HepG2 (cell line): ENCODE data around the gene CCDC148. TPM values are rescaled to one million over a fixed set of nuclear protein-coding genes. Genes with fewer than 3 reads are reported as not detected.

Source experiments
- ASH2L ChIP-seq: fragments of 300-600, 200-600 bp; sonication (generic); IDR thresholded peaks from 2 replicates; pipeline ENCODE4 v1.7.0; 2017; ENCODE audit warnings: low read depth, mild to moderate bottlenecking, moderate library complexity, mixed read lengths, low read length; ENCODE audit not compliant: insufficient read length
- BRF2 ChIP-seq: sonication (generic); formaldehyde crosslinking; IDR thresholded peaks from 2 replicates; pipeline ENCODE4 v1.8.1; 2022; ENCODE audit warnings: mild to moderate bottlenecking, missing genetic modification reagents
- CCDC6 ChIP-seq: sonication (generic); formaldehyde crosslinking; IDR thresholded peaks from 2 replicates; pipeline ENCODE4 v1.8.1; 2022; ENCODE audit warnings: mild to moderate bottlenecking, missing genetic modification reagents, moderate library complexity
- DMAP1 ChIP-seq: IDR thresholded peaks from 2 replicates; pipeline ENCODE4 v1.6.1; 2016
- DNMT3B ChIP-seq: conservative IDR thresholded peaks from 2 replicates; pipeline ENCODE4 v1.6.1; 2016; ENCODE audit warnings: missing biosample characterization, control low read depth
- GATAD2A ChIP-seq: IDR thresholded peaks from 2 replicates; pipeline ENCODE4 v1.6.1; 2016
- HMG20B ChIP-seq: conservative IDR thresholded peaks from 2 replicates; pipeline ENCODE4 v1.6.1; 2016; ENCODE audit warnings: missing genetic modification reagents, missing compliant biosample characterization
- HMGXB4 ChIP-seq, 2 experiments: sonication (generic) in 1 of 2; formaldehyde crosslinking in 1 of 2; IDR thresholded peaks; 2 replicates each; pipeline versions ENCODE4 v1.4.0 to v1.6.1; 2018 to 2020; ENCODE audit warnings: missing genetic modification reagents in 2 of 2, borderline replicate concordance in 1 of 2, low read depth in 1 of 2, mild to moderate bottlenecking in 1 of 2, missing biosample characterization in 1 of 2
- IRF2 ChIP-seq: IDR thresholded peaks from 2 replicates; pipeline ENCODE4 v1.6.1; 2018; ENCODE audit warnings: missing genetic modification reagents, missing compliant biosample characterization
- KMT2B ChIP-seq: IDR thresholded peaks from 2 replicates; pipeline ENCODE4 v1.6.1; 2016; ENCODE audit warnings: missing genetic modification reagents, missing compliant biosample characterization
- MEIS2 ChIP-seq: sonication (generic); formaldehyde crosslinking; IDR thresholded peaks from 2 replicates; pipeline ENCODE4 v1.9.0; 2021; ENCODE audit warnings: mild to moderate bottlenecking, missing genetic modification reagents
- MZF1 ChIP-seq: sonication (generic); formaldehyde crosslinking; IDR thresholded peaks from 2 replicates; pipeline ENCODE4 v1.8.1; 2023; ENCODE audit warnings: mild to moderate bottlenecking, missing genetic modification reagents, borderline replicate concordance
- NR3C1 ChIP-seq: sonication (generic); formaldehyde crosslinking; IDR thresholded peaks from 2 replicates; pipeline ENCODE4 v1.4.0; 2020; ENCODE audit warnings: missing genetic modification reagents
- RAD51 ChIP-seq: fragments of 450-650 bp; IDR thresholded peaks from 2 replicates; pipeline ENCODE4 v1.6.1; 2016; ENCODE audit warnings: borderline replicate concordance
- RFXAP ChIP-seq: sonication (generic); formaldehyde crosslinking; IDR thresholded peaks from 2 replicates; pipeline ENCODE4 v1.4.0; 2020; ENCODE audit warnings: missing genetic modification reagents, borderline replicate concordance
- RNF2 ChIP-seq: fragments of 450-650 bp; conservative IDR thresholded peaks from 2 replicates; pipeline ENCODE4 v1.6.1; 2016; ENCODE audit warnings: low read depth
- SIX4 ChIP-seq: sonication (generic); formaldehyde crosslinking; IDR thresholded peaks from 2 replicates; pipeline ENCODE4 v1.4.0; 2020; ENCODE audit warnings: missing genetic modification reagents
- SKI ChIP-seq: fragments of 450-650 bp; IDR thresholded peaks from one replicate; pipeline ENCODE4 v1.6.1; 2018; ENCODE audit warnings: mild to moderate bottlenecking; ENCODE audit not compliant: partially characterized antibody
- ZFP82 ChIP-seq: sonication (generic); formaldehyde crosslinking; IDR thresholded peaks from 2 replicates; pipeline ENCODE4 v1.5.1; 2020; ENCODE audit warnings: mild to moderate bottlenecking, missing genetic modification reagents, borderline replicate concordance
- ZNF292 ChIP-seq: sonication (generic); formaldehyde crosslinking; IDR thresholded peaks from 2 replicates; pipeline ENCODE4 v1.8.1; 2022; ENCODE audit warnings: mild to moderate bottlenecking, low read depth, missing genetic modification reagents, borderline replicate concordance
- ZNF30 ChIP-seq: sonication (generic); formaldehyde crosslinking; IDR thresholded peaks from 2 replicates; pipeline ENCODE4 v1.5.0; 2020; ENCODE audit warnings: mild to moderate bottlenecking, missing genetic modification reagents
- ZNF317 ChIP-seq: sonication (generic); formaldehyde crosslinking; IDR thresholded peaks from 2 replicates; pipeline ENCODE4 v1.5.0; 2020; ENCODE audit warnings: mild to moderate bottlenecking, missing genetic modification reagents
- ZNF605 ChIP-seq: sonication (generic); formaldehyde crosslinking; IDR thresholded peaks from 2 replicates; pipeline ENCODE4 v1.8.0; 2022; ENCODE audit warnings: mild to moderate bottlenecking, missing genetic modification reagents
- ZNF724P ChIP-seq: sonication (generic); formaldehyde crosslinking; IDR thresholded peaks from 2 replicates; pipeline ENCODE4 v1.8.0; 2022; ENCODE audit warnings: missing genetic modification reagents, borderline replicate concordance
- ZNF761 ChIP-seq: sonication (generic); formaldehyde crosslinking; conservative IDR thresholded peaks from 2 replicates; pipeline ENCODE4 v1.4.0; 2020; ENCODE audit warnings: mild to moderate bottlenecking, missing genetic modification reagents
- polyA plus RNA-seq, 8 experiments: library from polyadenylated mRNA; depleted of rRNA in 3 of 8; stranded (reverse) in 7 of 8; unstranded in 1 of 8; fragments of >200 nt; fragmentation: Illumina TruSeq in 4 of 8; extraction: Trizol in 4 of 8; gene quantifications; 2 replicates each; pipeline versions ENCODE4 v1.2.1 to v1.2.3, GENCODE V29; 2011 to 2016; ENCODE audit warnings: low read depth in 4 of 8, missing spikeins in 1 of 8, mixed read lengths in 1 of 8; ENCODE audit not compliant: insufficient read depth in 1 of 8
- total RNA-seq, 5 experiments: library from RNA; depleted of rRNA; stranded (reverse); fragments of >200 nt; fragmentation: Illumina TruSeq; extraction: Trizol; gene quantifications; 2 replicates each; pipeline ENCODE4 v1.2.3, GENCODE V29; 2016; ENCODE audit warnings: low read depth in 1 of 5
- TF ChIP-seq, protein P1 (sequence below): IDR thresholded peaks from 2 replicates; pipeline ENCODE4 v1.6.1; 2012; ENCODE audit warnings: inconsistent platforms
- TF ChIP-seq, protein P2 (sequence below): sonication (generic); IDR thresholded peaks from 2 replicates; pipeline ENCODE4 v1.6.1; 2016; ENCODE audit warnings: low read depth, borderline replicate concordance

The CCDC148 gene
- total and polyA plus RNA-seq, 2 of the 13 experiments (the other 11 are each of a cell fraction or from before 2014, with no cell fraction given): 0.30 to 0.49 TPM

GRCh38 chr2:158184556-158185343 is 271.8 kb downstream of the CCDC148 start (continued):
- TF ChIP-seq ZNF292 (CRISPR knock-in tag): peak; percentile 32; the same call in 1 of the 2 replicates
- TF ChIP-seq ZFP82 (CRISPR knock-in tag): no peak
- TF ChIP-seq, protein P1, sequence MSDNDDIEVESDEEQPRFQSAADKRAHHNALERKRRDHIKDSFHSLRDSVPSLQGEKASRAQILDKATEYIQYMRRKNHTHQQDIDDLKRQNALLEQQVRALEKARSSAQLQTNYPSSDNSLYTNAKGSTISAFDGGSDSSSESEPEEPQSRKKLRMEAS: peak; percentile 44; the same call in 1 of the 2 replicates
- no peak for TF ChIP-seq MZF1 (CRISPR knock-in tag)
- TF ChIP-seq HMG20B (CRISPR knock-in tag): peak; percentile 65
- TF ChIP-seq BRF2 (CRISPR knock-in tag): no peak
- TF ChIP-seq IRF2 (CRISPR knock-in tag): no peak
- no peak for TF ChIP-seq ASH2L
- peak; percentile 72; the same call in 1 of the 2 replicates for TF ChIP-seq RFXAP (CRISPR knock-in tag)
- TF ChIP-seq MEIS2: peak; percentile 88
- 0 out of 4 replicates have a peak, but pooled peaks of 1 of the 2 experiments have one; percentile 15 for TF ChIP-seq HMGXB4 (CRISPR knock-in tag; IDR thresholded peaks at IDR 0.05; ENCODE audit: borderline replicate concordance in 1 of 2, low read depth in 1 of 2)
- TF ChIP-seq ZNF30: no peak
- TF ChIP-seq SIX4 (CRISPR knock-in tag): 0 out of 2 replicates have a peak, but pooled peaks have one; percentile 40
- no peak for TF ChIP-seq RAD51
- TF ChIP-seq SKI: peak; percentile 64
- no peak for TF ChIP-seq ZNF724P (CRISPR knock-in tag)
- TF ChIP-seq, protein P2, sequence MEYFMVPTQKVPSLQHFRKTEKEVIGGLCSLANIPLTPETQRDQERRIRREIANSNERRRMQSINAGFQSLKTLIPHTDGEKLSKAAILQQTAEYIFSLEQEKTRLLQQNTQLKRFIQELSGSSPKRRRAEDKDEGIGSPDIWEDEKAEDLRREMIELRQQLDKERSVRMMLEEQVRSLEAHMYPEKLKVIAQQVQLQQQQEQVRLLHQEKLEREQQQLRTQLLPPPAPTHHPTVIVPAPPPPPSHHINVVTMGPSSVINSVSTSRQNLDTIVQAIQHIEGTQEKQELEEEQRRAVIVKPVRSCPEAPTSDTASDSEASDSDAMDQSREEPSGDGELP: peak; percentile 36; the same call in 1 of the 2 replicates
- TF ChIP-seq ZNF761 (CRISPR knock-in tag): 0 out of 2 replicates have a peak, but pooled peaks have one; percentile 41
- no peak for TF ChIP-seq ZNF317
- no peak for TF ChIP-seq DMAP1
- TF ChIP-seq CCDC6 (CRISPR knock-in tag): peak; percentile 58; the same call in 1 of the 2 replicates
- TF ChIP-seq ZNF605 (CRISPR knock-in tag): 0 out of 2 replicates have a peak, but pooled peaks have one; percentile 26
- TF ChIP-seq DNMT3B (CRISPR knock-in tag): no peak
- TF ChIP-seq NR3C1 (CRISPR knock-in tag): no peak
- TF ChIP-seq KMT2B (CRISPR knock-in tag): no peak
- no peak for TF ChIP-seq RNF2
- peak; percentile 95 for TF ChIP-seq GATAD2A (CRISPR knock-in tag)
